ENCODE results near the gene SMPD3.

GRCh38 chr16:68372806-68373205 lies 75.5 kb downstream of the SMPD3 start:
- TF ChIP-seq CTCF (IDR thresholded peaks at IDR 0.05 in 8 of 11, conservative IDR thresholded peaks at IDR 0.05 in 3 of 11) (no peak), POLR2A (IDR thresholded peaks at IDR 0.05) (no peak), POLR2AphosphoS5 (IDR thresholded peaks at IDR 0.05) (no peak)

All from spleen (tissue), 7 donors.